ENCODE data around the gene GNAZ.
"Not testable (repeated sequence)": the region's sequence is repeated elsewhere in the genome, so short reads cannot be mapped to it uniquely, and the experiment has no call there.

The GNAZ gene

GRCh38 chr22:23044570-23044969 is 25.7 kb upstream of the GNAZ start:
- no peak for DNase-seq (ENCODE audit: low read depth)

DNA sequence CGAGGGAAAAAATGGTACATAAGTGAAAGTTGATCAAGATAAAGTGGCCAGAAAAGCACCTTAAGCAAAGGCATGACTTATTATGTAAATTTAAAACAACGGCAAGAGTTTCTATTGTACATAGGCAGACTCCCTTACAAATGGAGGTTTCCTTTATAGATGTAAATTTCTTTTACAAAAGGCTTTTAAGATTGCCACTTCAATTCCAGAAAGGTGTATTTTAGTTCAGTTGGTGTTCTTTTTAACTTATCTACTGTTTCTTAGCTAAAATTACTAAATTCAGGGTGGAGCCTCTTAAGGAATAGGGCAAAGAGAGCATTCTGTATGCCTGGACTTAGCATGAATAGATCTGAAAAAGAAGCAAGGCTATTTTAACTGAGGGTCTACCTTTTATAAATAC is 24.9 kb upstream of the GNAZ start:
- DNase-seq (ENCODE audit: low read depth) = no peak

- DNase-seq (ENCODE audit: low read depth) = no peak
These were observed 23.1 kb upstream of the GNAZ start for GRCh38 chr22:23047265-23047664.

DNA sequence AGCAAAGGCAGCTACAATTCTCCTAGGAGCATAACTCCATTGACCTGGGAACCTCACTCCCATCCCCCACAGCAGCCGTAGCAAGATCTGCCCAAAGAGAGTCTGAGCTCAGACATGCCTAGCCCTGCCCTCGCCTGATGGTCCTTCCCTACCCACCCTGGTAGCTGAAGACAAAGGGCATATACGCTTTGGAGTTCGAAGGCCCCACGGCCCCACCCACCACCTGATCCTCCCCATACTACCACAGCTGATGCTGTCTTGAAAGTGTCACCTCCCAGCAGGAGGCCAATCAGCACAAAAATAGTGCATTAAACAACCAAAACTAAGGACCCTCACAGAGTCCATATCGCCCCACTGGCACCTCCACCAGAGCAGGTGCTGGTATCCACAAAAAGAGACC is 22.6 kb upstream of the GNAZ start:
- no peak for DNase-seq (ENCODE audit: low read depth)

DNA sequence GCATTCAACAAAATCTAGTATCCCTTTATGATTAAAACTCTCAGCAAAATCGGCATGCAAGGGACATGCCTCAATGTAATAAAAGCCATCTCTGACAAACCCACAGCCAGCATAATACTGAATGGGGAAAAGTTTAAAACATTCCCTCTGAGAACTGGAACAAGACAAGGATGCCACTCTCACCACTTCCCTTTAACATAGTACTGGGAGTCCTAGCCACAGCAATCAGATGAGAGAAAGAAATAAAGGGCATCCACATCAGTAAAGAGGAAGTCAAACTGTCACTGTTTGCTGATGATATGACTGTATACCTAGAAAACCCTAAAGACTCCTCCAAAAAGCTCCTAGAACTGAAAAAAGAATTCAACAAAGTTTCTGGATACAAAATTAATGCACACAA is 19.8 kb upstream of the GNAZ start:
- not testable (repeated sequence) for DNase-seq (ENCODE audit: low read depth)

- DNase-seq (ENCODE audit: low read depth) = no peak
These were observed 17.1 kb upstream of the GNAZ start for GRCh38 chr22:23053051-23053707.

- no peak for DNase-seq (ENCODE audit: low read depth)
These were observed 16.3 kb upstream of the GNAZ start for GRCh38 chr22:23053912-23054530.

DNA sequence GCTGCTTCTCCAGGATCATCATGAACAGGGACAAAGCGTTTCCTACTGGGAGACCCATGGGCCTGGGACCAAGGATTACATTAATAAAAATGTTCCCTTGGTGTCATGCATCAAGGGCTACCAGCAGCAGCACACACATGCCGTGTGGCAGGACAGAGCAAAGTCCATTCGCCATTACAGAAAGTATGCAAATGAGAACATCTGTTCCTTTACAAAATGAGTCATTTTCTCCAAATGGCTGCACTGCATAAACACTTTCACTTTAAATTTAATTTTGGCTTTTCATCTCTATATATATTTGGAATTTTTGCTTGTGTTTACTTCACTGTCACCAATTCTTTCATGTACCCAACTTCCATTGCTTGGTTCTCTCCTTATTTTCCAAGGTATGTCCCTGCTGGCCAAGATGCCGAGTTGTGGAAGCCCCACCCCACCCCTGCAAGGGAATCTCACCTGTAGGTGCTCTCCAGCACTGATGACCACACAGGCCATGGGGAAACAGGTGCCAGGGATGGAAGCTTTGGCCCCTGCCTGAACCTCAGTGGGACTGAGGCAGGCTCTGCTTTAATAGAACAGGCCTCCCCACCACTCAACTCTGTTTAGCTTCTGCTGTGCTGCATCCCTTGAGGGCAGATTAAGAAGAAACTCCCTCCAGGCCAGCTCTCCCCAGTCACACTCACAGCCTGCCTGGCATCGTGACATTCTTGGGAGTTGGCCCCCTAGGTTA is 15.6 kb upstream of the GNAZ start:
- no peak for DNase-seq (ENCODE audit: low read depth)

DNA sequence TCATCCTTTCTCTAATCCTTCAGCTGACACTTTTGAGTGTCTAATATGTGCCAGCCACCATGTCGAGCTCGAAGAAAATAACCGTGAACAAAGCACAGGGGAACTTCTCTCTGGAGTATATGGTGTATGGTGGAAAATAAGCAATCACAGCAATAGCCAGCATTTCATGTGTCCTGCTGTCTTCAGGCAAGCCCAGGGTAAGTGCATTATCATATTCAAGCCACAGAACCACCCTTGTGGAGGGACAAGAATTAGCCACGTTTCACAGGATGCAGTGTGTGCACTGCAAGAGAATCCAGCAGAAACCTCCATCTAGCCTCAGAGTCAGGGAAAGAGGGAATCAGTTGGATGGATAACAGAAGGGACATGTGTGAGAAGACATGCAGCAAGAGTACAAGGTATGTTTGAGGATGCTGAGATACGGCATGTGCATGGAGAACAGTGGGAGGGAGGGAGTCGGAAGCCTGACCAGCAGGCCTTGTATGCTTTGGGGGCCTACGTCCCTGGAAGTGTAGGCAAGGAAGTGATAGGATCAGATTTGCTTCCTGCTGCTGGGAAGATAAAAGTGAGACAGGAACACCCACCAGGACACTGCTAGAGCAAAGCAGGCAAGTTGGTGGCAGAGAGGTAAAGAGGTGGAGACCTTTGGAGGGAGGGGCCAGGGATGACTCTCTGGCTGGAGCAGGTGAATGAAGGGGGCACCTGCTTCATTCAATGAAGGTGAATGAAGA is 14.7 kb upstream of the GNAZ start:
- no peak for DNase-seq (ENCODE audit: low read depth)

DNA sequence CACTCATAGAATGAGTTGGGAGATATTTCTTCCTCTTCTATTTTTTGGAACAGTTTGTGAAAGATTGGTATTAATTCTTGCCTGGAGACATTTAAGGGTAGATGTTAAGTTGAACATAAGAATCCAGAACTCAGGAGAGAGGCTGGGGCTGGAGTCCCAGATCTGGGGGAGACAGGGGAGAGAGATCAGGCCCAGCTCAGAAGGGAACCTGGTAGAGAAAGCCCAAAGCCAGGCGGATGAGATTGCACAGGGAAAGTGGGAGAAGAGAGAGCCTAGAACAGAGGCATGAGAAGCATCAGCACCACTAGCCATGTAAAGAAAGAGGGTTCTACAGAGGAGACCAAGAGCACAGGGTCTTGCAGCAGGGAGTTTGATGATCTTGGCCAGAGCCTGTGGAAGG is 13.0 kb upstream of the GNAZ start:
- no peak for DNase-seq (ENCODE audit: low read depth)

- DNase-seq (ENCODE audit: low read depth) = no peak
These were observed 12.3 kb upstream of the GNAZ start for GRCh38 chr22:23058063-23058462.

DNA sequence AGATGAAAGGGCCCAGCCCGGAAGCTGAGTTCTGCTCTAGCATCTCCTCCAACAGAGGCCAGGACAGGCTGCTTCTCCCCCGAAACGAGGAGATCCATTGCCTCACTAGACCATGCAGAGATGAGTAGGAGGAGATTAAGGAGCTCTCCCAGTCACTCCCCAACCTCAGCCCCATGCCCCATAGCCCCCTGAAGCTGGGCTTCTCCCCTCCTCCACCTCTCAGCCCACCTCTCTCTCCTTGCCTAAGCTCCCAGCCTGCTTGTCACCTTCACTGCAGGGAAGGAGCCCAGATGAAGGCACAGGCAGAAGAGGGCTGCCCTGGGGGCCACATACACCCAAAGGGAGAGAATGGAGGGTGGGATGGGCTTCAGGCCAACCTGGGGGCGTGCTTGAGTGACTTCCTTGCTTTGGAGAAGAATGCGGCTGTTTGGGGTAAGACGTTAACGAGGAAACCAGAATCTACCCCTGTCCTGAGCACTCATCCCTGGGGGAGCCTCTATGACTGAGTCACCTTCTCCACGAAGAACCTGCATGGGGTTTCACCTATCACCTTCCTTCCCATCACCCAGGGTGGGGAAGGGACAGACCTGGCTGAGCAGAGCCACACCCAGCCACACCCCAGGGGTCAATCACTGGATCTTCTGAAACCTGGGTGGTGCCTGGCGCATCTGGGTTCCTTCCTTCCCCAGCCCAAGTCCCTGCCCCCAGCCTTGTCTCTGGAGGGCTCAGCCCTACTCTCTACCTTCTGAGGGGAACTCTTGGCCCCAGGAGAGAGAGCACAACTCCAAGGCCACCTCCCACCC is 11.6 kb upstream of the GNAZ start:
- no peak for DNase-seq (ENCODE audit: low read depth)

GRCh38 chr22:23059284-23059948 is 10.9 kb upstream of the GNAZ start:
- DNase-seq (ENCODE audit: low read depth) = no peak

- no peak for DNase-seq (ENCODE audit: low read depth)
These were observed 9.5 kb upstream of the GNAZ start for GRCh38 chr22:23060612-23061400.

- DNase-seq (ENCODE audit: low read depth) = no peak
These were observed 8.6 kb upstream of the GNAZ start for GRCh38 chr22:23061471-23062280.

DNA sequence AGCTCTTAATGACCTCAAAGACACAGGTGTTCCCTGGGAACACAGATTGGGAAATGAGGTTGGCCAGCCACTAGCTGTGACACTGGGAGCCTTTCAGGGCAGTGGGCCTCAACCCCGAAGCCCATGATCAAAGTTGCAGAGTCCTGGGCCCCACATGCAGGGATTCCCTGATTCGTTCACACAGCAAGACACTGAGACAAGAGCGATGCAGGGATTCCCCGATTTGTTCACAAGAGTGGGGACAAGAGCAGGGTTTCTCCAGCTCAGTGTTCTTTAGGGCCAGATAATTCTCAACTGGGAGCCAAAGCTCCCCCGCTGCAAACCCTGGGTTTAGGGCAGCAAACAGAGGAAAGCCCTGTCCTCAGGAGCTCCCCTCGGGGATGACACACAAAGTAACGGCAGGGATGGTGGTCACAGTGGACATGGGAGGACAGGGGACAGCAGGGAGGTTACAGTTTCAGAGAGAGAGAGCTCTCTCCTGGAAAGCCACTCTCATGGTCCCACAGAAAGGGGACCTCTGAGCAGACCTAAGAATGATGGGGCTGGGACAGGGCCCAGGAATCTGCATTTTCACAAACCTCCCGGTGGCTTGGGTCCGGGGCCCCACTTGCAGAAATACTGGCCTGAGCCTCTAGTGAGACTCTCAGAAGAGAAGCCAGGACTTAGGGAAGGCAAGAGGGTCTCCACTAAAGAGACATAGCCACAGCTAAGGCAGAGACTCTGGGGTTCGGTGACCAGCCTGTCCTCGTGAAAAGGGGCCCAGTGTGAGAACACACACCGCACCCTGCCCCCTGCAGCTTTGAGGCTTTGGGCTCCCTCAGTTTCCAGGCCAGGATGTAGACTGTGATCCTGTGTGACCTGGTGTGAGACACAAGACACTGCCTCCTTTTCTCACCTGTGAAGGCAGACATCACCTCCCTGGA is 7.4 kb upstream of the GNAZ start:
- no peak for DNase-seq (ENCODE audit: low read depth)

GRCh38 chr22:23063539-23064380 is 6.6 kb upstream of the GNAZ start:
- DNase-seq (ENCODE audit: low read depth) = no peak
